ENCODE data around the gene CCSAP.

DNA sequence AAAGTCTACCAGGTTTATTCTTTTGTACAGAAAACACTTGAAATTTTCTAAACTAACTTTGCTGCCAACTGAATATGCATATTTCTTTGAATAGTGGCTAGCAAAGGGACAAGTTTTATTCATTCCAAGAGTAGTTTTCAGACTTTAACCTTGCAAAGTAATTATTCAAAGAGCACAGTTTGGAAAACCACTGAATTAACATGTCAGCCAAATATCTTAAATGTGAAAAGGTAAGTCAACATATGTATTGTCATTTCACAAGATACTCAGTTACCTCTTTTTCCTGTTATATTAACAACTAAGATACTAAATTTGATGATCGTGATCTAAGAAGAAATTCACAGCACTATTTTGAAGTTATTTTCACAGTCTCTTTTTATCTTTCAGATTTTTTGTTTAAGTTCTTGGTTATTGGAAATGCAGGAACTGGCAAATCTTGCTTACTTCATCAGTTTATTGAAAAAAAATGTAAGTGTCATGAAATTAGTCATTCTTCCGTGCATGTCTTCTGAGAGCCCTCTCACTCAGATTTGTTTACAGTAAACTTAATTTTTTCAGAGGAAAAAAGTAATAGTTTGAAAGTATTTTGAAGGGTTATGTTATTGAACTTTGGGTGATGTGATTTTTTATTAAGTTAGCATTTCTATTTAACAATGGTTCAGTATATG lies 56.6 kb downstream of the CCSAP start:
- TF ChIP-seq, protein P1, sequence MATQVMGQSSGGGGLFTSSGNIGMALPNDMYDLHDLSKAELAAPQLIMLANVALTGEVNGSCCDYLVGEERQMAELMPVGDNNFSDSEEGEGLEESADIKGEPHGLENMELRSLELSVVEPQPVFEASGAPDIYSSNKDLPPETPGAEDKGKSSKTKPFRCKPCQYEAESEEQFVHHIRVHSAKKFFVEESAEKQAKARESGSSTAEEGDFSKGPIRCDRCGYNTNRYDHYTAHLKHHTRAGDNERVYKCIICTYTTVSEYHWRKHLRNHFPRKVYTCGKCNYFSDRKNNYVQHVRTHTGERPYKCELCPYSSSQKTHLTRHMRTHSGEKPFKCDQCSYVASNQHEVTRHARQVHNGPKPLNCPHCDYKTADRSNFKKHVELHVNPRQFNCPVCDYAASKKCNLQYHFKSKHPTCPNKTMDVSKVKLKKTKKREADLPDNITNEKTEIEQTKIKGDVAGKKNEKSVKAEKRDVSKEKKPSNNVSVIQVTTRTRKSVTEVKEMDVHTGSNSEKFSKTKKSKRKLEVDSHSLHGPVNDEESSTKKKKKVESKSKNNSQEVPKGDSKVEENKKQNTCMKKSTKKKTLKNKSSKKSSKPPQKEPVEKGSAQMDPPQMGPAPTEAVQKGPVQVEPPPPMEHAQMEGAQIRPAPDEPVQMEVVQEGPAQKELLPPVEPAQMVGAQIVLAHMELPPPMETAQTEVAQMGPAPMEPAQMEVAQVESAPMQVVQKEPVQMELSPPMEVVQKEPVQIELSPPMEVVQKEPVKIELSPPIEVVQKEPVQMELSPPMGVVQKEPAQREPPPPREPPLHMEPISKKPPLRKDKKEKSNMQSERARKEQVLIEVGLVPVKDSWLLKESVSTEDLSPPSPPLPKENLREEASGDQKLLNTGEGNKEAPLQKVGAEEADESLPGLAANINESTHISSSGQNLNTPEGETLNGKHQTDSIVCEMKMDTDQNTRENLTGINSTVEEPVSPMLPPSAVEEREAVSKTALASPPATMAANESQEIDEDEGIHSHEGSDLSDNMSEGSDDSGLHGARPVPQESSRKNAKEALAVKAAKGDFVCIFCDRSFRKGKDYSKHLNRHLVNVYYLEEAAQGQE (IDR thresholded peaks at IDR 0.05; ENCODE audit: insufficient read depth in 1 of 2, low read depth in 2 of 2, low read length in 2 of 2), result no peak
- no peak for TF ChIP-seq POLR2AphosphoS5 (IDR thresholded peaks at IDR 0.05; ENCODE audit: low read depth, low read length)

Measured in PFSK-1 (cell line).